Stimulated activated CD8-positive, alpha-beta memory T cell treated with anti-CD3 and anti-CD28 coated beads, Interleukin-7, amount 100 ng/mL, for 24 hours (primary cell): ENCODE measurements around the gene PTGS1.

Experiments
- DNase-seq: peaks from one replicate; pipeline ENCODE4 v3.0.0-alpha.2; 2020; ENCODE audit warnings: low read depth

Gene PTGS1

DNA sequence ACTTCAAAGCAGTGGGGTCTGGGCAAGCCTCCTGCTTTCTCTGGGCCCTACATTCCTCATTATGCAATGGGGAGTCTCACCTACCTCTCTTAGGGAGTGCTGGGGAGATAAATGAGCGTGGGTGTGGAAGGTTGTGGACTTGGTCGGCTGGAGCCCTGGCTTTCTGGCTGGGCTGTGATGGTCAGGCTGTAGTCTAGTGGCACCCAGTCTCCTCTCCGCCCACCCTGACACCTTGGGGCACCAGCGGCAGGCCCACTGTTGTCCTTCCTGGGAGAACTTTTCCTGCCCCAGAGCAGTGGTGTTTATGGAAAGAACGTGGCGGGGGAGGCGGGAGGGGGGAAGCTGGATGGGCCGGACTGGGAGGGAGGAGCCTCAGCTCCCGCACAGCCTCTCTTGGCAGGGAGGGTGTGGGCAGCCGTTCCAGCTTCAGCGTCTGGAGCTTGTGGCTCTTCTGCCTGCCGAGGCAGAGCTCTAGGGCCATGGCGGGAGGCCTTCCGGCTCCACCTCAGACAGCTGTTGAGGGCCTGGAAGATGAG is 4.1 kb downstream of the PTGS1 start:
- DNase-seq: no peak

DNA sequence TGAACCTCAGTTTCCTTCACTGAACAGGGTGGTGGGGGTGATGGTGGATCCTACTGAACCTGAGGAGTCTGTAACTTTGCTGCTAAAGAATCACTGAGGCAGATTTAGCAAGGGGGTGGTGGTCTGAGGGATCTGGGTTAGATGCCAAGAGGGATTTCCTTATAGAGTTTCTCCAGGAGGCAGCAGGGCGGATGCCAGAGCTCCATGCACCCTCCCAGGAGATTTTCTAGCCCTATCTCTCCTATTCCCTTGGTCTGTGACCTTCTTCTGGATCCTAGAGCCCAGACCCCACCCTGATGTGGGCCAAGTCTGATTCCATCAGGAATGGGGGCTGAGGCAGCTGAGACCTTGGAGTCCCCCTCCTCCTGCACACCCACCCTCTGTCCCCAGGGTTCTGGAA is 6.0 kb downstream of the PTGS1 start:
- no peak for DNase-seq

DNA sequence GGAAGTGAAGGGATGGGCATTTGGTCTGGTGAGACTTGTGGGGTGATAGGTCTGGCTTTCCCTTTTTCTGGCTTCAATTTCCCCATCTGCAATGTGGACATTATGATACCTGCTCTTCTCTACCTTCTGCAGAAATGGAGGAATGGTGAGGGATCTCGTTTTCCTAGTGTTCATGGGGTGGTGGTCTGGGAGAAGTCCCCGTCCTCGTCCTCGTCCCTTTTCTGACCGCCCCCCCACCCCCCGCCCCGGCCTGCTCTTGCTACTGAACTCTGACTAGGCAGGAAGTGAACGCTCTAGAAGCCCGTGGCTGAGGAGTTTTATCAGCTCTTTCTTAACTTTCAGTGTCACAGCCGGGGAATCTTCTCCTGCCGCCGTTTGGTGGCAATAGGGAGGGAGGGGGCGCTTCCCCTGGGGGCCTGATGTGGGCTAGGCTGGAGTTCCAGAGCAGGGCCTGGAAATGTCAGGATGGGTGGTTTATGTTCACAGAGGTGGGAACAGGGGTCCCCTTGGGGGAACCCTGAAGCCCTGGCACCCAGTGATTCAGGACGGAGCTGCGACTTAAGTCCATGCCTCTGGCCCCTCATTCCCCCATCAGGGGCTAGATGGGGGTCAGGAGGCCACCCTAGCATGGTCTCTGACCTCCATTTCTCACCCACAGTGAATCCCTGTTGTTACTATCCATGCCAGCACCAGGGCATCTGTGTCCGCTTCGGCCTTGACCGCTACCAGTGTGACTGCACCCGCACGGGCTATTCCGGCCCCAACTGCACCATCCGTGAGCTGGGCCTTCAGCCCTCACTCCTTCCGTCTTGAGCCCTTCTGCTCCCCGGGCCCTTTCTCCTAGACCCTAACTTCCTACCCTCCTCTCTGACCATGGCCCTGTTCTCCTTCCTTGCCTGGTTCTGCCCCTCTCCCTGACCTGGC is 6.7 kb downstream of the PTGS1 start:
- no peak for DNase-seq

DNA sequence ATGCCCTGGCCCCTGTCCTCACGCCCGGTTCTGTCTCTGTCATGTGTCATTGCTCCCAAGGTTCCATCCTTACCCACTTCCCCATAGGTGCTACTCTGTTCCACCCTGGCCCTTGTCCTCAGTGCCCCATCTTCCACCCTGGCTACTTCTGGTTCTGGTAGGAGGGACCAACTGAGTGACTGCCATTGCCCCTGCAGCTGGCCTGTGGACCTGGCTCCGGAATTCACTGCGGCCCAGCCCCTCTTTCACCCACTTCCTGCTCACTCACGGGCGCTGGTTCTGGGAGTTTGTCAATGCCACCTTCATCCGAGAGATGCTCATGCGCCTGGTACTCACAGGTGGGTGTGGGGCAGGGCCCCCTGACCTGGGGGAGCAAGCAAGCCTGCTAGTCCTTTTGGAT is 7.4 kb downstream of the PTGS1 start:
- no peak for DNase-seq

DNA sequence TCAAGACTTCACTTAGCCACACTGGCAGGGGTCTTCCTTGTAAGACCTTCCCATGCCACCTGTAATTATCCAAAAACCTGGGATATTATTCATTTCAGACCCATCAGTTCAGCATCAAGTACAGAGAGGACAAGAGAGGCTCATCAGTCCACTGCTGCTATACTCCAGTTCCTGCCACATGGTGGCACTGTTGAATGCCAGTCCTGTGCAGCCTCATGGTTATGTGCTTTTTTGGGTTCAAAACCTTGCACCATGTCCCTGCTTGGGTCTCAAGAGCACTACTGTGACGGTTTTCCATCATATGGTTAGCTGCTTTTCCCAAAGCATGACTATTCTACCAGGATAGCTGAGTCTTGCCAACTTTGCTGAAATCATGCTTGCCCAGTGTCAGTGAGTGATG is 8.5 kb downstream of the PTGS1 start:
- DNase-seq: no peak

DNA sequence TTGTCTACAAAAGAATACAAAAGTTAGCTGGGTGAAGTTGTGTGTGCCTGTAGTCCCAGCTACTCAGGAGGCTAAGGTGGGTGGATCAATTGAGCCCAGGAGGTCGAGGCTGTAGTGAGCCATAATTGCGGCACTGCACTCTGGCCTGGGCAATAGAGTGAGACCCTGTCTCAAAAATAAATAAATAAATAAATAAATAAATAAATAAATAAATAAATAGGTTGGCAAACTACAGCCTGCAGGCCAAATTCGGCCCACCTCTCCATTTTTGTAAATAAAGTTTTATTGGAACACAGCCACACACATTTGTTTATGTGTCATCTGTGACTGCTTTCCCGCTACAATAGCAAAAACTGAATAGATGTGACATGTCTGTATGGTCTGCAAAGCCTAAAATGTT is 9.5 kb downstream of the PTGS1 start:
- DNase-seq: no peak

DNA sequence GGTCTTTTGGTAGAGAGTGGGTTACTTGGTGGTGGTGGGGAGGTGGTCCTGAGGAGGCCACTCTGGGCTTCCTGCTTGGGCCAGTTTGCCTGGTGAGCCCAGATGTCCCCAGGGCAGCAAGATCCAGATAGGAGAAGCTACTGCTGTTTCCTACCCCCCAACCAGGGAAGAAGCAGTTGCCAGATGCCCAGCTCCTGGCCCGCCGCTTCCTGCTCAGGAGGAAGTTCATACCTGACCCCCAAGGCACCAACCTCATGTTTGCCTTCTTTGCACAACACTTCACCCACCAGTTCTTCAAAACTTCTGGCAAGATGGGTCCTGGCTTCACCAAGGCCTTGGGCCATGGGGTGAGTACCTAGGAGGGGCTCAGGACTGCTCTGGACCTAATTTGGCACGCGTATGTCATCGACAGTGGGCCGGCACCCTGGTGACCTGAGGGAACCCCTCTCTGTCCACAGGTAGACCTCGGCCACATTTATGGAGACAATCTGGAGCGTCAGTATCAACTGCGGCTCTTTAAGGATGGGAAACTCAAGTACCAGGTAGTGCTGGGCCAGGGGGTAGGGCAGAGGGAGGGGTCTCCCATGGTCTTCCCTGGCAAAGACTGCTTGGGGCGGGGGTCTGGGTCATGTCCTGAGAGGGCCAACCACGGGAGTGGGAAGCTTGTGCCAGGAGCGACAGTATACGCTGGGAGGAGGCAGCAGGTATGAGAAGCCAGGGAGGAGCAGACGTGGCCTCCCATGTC is 10.6 kb downstream of the PTGS1 start:
- no peak for DNase-seq

DNA sequence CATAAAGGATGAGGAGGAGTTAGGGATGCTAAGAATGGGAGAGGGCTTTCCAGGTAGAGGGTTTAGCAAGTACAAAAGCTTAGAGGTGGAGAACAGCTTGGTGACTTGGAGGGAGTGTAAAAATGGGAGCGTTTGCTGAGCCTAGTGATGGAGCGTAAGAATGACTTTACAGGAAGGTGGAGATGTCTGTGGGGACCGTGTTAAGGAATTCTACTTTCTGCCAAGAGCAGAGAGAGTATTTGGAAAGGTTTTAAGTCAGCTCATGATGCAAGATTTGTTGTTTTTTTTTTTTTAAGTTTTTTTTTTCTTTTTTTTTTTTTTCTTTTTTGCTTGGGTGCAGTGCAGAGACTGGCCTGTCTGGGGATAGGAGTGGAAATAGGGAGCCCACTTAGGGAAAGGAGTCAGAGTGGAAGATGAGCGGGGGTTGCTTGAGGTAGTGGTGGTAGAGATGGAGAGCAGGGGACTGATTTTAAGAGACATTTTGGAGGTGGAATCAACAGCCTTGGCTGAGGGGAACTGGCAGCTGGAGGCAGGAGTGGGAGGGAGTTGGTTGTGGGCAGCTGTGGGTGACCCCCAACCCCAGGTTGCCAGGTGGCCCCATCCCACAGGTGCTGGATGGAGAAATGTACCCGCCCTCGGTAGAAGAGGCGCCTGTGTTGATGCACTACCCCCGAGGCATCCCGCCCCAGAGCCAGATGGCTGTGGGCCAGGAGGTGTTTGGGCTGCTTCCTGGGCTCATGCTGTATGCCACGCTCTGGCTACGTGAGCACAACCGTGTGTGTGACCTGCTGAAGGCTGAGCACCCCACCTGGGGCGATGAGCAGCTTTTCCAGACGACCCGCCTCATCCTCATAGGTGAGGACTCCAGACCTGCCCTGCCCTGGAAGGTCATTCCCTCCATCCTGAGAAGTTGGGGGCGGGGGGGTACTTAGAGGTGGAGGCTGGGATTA is 12.4 kb downstream of the PTGS1 start:
- no peak for DNase-seq

DNA sequence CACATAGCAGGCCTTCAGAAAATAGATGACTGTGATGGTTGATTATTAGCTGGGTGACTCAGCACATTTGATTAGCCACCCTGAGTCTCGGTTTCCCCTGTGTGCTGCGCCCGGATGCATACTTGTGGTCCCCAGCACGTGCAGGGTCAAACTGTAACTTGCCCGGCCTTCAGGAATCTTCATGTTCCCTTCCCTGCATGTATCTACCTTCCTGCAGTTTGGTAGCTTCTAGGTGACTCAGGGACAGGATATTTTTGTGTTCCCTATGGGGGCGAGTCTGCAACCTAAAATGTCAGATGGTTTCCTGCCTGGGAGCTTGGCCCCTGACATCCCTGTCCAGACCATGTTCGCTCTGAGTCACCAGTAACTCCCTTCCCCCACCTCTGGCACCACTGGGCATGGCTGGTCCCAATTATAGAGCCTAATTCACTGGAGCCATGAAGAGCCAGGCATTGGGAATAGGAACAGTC is 13.2 kb downstream of the PTGS1 start:
- DNase-seq: no peak

DNA sequence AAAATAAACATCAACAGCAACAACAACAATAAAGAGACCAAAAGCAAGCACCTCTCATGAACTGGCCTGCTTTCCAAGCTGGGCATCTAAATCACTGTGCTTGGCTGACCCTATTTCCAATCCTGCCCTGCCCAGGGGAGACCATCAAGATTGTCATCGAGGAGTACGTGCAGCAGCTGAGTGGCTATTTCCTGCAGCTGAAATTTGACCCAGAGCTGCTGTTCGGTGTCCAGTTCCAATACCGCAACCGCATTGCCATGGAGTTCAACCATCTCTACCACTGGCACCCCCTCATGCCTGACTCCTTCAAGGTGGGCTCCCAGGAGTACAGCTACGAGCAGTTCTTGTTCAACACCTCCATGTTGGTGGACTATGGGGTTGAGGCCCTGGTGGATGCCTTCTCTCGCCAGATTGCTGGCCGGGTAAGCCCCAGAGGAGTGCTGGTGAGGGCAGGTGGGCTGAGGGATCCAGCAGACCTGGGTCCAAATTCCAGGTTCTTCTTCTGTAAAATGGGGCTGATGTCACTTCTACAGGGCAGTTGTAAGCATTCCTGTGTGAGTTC is 15.6 kb downstream of the PTGS1 start:
- DNase-seq: no peak

DNA sequence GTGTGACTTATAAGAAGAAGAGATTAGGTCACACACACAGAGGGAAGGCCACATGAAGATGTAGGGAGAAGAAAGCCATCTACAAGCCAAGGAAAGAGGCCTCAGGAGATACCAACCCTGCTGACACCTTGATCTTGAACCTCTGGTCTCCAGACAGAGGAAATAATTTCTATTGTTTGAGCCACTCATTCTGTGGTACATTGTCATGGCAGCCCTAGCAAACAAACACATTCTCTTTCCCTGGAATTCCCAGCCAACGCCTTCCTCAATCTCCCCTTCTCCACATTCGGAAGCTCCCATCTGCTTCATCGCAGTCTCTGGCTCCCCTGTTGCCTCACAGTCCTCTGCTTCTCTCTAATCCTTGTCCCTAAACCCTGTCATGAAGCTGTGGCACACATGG is 16.7 kb downstream of the PTGS1 start:
- DNase-seq: no peak

DNA sequence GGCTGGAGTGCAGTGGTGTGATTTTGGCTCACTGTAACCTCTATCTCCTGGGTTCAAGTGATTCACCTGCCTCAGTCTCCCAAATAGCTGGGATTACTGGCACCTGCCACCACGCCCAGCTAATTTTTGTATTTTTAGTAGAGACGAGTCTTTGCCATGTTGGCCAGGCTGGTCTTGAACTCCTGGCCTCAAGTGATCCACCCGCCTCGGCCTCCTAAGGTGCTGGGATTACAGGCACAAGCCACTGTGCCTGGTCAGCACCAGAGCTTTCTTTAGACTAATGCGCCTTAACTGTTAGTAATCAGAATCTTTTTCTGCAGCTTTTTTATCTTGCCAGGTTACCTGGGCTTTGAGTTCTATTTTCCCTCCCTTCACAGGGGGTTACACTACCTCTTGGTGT is 18.4 kb downstream of the PTGS1 start:
- no peak for DNase-seq

DNA sequence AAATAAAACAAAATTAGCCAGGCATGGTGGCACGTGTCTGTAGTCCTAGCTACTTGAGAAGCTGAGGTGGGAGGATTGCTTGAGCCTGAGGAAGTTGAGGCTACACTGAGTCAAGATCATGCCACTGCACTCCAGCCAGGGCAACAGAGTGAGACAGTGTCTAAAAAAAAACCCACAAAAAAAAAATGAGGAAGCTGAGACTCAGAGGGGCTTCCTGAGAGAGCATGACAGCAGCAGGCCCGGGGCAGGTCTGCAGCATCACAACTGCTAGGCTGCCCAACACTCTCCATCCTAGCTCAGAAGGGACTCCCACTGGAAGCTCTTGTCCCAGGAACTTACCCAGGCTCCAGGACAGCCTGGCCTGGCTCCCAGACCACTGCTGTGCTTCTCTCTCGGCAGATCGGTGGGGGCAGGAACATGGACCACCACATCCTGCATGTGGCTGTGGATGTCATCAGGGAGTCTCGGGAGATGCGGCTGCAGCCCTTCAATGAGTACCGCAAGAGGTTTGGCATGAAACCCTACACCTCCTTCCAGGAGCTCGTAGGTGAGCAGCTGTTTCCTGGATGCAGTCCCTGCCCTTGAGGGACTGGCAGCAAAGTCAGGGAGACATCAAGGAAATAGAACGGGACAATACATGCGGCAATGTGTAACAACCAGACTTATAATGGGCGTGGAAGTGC is 19.1 kb downstream of the PTGS1 start:
- DNase-seq: no peak

DNA sequence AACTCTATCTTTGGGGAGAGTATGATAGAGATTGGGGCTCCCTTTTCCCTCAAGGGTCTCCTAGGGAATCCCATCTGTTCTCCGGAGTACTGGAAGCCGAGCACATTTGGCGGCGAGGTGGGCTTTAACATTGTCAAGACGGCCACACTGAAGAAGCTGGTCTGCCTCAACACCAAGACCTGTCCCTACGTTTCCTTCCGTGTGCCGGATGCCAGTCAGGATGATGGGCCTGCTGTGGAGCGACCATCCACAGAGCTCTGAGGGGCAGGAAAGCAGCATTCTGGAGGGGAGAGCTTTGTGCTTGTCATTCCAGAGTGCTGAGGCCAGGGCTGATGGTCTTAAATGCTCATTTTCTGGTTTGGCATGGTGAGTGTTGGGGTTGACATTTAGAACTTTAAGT is 21.5 kb downstream of the PTGS1 start:
- no peak for DNase-seq

DNA sequence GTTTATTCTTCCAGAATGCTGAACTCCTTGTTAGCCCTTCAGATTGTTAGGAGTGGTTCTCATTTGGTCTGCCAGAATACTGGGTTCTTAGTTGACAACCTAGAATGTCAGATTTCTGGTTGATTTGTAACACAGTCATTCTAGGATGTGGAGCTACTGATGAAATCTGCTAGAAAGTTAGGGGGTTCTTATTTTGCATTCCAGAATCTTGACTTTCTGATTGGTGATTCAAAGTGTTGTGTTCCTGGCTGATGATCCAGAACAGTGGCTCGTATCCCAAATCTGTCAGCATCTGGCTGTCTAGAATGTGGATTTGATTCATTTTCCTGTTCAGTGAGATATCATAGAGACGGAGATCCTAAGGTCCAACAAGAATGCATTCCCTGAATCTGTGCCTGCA is 21.9 kb downstream of the PTGS1 start:
- DNase-seq: no peak

DNA sequence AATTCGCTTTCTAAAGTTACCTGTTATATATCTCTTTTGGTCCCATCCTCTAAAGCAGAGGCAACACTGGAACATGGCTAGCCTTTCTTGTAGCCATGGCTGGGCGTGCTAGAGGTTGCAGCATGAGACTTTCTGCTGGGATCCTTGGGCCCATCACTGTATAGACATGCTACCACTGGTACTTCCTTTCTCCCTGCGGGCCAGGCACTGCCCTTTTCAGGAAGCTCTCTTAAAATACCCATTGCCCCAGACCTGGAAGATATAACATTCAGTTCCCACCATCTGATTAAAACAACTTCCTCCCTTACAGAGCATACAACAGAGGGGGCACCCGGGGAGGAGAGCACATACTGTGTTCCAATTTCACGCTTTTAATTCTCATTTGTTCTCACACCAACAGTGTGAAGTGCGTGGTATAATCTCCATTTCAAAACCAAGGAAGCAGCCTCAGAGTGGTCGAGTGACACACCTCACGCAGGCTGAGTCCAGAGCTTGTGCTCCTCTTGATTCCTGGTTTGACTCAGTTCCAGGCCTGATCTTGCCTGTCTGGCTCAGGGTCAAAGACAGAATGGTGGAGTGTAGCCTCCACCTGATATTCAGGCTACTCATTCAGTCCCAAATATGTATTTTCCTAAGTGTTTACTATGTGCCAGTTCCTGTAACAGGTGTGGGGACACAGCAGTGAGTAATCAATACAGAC is 22.6 kb downstream of the PTGS1 start:
- DNase-seq: no peak

DNA sequence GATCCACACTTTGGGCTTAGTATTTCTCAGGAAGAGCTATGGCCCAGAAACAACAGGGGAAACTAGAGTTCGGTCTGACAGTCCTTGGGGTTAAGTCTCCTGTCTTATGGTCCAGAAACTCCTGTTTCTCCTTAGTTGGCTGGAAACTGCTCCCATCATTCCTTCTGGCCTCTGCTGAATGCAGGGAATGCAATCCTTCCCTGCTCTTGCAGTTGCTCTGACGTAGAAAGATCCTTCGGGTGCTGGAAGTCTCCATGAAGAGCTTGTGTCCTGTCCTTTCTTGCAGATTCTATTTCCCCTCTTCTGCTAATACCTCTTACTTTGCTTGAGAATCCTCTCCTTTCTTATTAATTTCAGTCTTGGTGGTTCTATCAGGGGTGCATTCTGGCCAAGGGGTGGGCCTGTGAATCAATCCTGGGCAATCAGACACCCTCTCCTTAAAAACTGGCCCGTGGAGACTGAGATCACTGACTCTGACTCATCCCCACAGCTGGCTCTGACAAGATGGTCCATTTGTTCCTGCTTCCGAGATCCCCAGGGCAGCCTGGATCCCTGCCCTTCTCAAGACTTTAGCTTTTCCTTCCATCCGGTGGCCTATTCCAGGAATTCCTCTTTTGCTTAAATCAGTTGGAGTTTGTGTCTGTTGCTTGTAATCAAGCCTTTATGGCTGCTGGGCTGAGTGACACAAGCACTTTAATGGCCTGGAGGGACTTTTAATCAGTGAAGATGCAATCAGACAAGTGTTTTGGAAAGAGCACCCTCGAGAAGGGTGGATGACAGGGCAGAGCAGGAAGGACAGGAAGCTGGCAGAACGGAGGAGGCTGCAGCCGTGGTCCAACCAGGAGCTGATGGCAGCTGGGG is 23.7 kb downstream of the PTGS1 start:
- DNase-seq: no peak

DNA sequence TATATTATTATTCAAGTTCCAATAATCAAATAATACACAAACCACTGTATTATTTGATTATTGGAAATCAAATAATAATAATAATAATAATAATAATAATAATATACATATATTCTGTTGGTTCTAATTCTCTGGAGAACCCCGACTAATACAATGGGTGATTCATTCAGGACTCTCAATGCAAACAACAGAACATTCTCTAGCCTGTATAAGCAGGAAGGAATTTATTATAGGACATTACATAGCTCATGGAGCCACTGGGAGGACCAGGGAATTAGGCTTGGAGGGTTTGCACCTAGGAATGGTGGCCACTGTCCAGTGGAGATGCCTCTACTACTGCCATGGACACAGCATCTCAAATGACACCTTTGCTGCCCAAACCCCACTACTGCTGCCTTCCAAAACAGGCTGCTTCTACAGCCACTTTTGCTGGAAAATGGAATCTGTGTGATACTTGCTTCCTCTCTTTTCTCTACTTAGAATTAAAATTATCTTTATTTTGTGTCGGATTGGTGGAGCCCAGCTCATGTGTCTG is 25.9 kb downstream of the PTGS1 start:
- no peak for DNase-seq

DNA sequence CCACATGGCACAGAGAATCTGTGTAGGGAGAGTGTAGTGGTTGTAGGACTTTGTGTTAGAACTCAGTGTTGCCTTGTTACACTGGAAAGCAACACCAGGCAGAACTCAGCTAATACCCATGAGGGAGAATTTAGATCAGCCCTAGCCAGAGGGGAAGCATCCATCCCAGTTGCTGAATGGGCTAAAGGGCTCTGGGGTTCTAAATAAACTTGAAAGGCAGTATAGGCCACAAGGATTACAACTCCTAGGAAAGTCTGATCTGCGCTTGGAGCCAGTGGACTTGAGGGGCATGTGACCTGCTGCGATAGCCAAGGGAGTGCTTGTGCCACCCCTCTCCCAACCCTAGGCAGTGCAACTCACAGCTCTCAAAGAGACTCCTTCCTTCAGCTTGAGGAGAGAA is 26.9 kb downstream of the PTGS1 start:
- DNase-seq: no peak
